NCI-H226 (cell line): ENCODE results near the gene PSORS1C1.
"Not testable (repeated sequence)": the region's sequence is repeated elsewhere in the genome, so short reads cannot be mapped to it uniquely, and the experiment has no call there.

ENCODE experiments used
- DNase-seq: peaks from one replicate; pipeline ENCODE4 v3.0.0-alpha.2; 2015

Gene PSORS1C1, protein sequence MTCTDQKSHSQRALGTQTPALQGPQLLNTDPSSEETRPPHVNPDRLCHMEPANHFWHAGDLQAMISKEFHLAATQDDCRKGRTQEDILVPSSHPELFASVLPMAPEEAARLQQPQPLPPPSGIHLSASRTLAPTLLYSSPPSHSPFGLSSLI

DNA sequence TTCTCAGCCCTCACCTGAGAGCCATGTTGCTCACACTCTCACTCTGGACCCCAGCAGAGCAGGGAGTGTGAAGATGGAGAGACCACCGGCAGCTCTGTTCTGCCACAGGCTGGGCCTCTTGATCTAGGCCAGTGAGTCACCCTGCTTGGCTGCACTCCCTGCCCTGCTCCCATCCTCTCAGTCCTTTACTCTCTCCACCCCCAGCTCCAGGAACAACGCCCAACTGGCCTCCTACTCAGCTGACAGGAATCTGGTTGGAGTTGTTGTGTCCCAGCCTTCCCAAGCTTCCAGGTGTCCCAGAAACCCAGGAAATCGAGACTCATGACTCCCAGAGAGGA, at the start of gene PSORS1C1:
Gene PSORS1C1 (plus strand): TSS at position 260 of the 338 bp plus-strand sequence. CDS start 14,833 bp downstream, outside the sequence.
- DNase-seq = peak; percentile 95

DNA sequence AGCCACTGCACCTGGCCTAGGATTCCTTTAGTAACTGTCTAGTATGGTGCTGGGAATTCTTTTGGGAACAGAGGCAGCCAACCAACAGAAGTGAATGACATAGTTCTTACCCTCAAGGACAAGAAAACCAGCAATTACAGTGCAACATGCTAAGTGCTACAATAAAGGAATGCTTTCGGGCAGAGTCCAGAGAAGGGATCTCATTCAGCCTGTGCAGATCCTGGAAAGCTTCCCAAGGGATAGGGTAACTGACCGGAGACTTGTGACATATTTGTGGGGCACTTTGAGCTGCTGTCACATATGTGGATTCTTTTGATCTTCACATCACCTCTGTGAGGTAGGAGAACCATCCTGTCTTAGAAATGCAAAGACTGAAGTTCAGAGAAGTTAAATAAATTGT, 49.0 kb upstream of the PSORS1C1 start:
- DNase-seq = no peak

DNA sequence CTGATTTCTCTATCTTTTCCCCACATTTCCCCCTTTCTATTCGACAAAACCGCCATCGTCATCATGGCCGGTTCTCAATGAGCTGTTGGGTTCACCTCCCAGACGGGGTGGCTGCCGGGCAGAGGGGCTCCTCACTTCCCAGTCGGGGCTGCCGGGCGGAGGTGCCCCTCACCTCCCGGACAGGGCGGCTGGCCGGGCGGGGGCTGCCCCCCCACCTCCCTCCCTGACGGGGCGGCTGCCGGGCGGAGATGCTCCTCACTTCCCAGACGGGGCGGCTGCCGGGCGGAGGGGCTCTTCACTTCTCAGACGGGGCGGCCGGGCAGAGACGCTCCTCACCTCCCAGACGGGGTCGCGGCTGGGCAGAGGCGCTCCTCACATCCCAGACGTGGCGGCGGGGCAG, 47.6 kb upstream of the PSORS1C1 start:
- not testable (repeated sequence) for DNase-seq

DNA sequence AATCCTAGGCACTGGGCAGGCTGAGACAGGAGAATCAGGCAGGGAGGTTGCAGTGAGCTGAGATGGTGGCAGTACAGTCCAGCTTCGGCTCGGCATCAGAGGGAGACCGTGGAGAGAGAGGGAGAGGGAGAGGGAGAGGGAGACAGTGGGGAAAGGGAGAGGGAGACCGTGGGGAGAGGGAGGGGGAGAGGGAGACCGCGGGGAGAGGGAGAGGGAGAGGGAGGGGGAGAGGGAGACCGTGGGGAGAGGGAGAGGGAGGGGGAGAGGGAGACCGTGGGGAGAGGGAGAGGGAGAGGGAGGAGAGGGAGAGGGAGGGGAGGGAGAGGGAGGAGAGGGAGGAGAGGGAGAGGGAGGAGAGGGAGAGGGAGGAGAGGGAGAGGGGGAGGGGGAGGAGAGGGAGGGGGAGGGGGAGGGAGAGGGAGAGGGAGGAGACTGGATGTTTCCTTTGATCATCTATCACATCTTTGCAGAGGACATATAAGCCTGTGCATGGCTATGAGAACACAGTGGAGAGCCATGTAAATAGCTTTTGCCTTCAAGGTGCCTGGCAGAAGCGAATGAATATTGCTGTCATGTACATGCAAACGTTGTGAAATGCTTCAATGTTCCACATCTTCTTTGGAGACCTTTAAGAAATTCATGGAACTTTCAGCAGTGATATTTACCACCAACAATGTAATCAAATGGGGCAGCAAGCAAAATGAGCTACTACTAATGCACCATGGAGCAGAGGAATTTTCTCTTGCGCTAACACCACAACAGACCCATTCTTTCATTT, 46.5 kb upstream of the PSORS1C1 start:
- not testable (repeated sequence) for DNase-seq

DNA sequence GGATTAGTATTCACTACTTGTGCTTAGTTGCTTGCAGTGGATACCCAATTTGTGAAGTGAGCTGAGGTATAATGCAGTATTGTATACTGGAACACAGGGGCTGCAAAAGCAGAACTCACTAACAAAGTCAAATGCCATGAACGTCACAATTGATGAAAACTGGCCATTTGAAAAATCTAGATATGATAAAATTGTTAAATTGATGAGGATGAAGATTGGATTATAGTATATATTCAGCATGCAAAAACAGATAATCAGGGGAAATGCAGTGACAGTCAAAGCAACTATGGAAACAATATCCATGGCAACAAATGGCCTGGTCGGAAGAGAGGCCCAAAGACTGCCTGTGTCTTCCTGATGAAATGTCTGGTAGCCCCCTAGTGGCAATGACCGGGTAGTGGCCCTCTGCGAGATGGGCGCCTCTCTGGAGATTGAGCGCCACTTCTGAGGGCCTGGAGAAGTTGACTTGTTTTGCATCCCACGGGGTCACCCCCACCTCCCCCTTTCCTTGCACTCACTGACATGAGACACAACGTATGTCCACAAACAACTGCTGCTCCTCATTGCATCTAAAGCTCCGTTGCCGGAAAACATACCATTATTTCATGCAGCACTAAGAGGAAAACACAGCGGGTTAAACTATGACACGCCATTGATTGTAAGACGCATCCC, 45.8 kb upstream of the PSORS1C1 start:
- peak; percentile 61 for DNase-seq

DNA sequence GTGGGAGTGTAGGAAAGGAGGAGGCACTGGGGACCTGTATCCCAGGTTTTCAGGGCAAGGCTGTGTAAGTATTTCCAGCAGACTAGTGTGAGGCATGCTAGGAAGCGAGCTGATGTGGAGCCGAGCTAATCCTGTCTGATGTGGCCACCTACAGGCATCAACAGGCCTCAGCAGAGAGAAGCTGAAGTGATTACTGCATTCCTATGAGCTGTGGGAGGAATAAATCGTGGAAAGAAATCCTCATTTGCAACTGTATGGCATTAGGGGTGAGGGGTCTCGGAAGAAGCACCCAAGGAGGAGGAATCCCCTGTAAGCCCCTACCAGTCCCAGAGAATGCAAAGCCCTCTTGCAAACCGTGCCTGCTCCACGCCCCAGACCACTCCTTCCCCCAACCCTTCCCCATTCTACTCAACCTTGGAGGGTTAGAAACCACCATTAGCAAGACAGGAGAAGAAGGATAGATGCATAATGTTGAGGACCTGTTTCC, 43.8 kb upstream of the PSORS1C1 start:
- peak; percentile 74 for DNase-seq

DNA sequence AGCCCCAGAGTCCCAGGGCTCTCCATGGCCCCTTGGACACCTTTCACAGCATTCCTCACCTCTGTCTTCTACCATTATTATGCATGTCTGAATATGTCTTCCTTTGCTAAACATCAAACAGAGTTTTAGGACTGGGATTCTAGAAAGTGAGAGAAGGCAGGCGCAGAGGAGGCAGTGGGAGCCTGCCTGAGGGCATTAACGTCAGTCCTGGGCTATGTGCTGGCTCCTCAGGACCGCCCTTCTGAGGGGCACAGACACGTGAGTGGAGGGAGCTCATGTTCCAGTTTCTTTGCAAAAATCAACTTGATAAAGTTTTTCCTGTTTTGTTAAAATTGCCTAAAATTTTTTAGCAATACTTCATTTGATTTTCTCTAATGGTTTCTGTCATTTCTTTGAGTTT, 40.2 kb upstream of the PSORS1C1 start:
- DNase-seq = no peak

DNA sequence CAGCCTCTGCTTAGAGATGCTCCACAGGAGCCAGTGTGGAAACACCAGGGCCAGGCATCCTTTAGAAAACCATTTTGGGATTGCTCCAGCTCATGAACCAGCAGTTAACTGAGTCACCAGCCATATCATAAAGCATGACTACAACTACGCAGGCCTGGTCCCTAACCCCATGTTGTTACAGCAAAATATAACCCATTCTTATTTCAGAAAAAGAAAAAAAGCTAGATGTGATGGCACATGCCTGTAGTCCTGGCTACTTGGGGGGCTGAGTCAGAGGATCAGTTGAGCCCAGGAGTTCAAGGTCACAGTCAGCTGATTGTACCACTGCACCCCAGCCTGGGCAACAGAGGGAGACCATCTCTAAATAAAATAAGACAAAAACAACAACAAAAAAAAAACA, 39.1 kb upstream of the PSORS1C1 start:
- DNase-seq = peak; percentile 41

DNA sequence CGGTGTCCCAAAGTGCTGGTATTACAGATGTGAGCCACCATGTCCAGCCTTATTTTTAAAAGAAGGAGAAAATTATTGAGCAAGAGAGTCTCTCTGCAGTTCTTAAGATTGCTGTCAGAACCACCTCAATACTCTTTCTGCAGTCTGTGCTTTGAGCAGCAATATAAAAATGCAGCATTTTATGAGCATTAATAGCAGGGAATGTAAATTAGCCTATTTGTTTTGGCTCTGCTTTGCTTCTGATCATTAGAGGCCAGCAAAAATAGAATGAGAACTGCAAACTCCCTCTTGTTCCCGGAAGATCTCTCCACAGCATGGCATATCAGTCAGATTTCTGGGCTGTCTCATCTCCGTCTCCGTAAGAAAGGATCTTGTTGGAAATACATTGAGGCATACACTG, 38.0 kb upstream of the PSORS1C1 start:
- DNase-seq = no peak

DNA sequence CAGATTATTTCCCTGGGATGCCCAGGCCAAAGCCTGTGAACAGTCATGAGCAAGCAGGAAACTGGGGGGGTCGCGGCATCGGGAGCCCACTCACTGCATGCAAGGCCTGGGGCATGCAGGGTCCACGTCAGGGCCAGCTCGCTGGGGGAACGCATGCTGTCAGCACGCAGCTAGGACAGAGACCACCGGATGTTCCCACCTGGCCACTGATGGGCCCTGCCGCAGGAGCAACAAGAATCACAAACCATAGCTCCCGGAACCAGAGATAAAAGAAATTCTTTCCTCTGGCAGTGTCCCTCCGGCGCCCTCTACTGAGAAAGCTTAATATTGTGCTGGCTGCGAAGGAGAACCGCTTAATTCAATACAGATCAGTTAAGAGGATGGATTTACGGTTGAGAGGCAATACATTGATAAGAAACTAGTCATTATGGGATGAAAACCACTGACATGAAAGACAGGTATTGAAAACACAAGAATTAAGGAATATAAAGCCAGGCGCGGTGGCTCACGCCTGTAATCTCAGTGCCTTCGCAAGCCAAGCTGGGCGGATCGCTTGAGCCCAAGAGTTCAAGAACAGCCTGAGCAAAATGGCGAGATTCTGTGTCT, 34.8 kb upstream of the PSORS1C1 start:
- DNase-seq = peak; percentile 41

DNA sequence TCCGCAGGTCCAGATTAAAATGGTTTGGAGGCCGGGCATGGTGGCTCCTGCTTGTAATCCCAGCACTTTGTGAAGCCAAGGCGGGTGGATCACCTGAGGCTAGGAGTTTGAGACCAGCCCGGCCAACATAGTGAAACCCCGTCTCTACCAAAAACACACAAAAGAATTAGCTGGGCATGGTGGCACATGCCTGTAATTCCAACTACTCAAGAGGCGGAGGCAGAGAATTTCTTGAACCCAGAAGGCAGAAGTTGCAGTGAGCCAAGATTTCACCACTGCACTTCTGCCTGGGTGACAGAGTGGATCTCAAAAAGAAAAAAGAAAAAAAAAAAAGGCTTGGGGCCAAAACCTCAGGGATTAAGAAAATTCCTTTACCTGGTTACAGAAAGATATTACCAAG, 32.7 kb upstream of the PSORS1C1 start:
- no peak for DNase-seq

DNA sequence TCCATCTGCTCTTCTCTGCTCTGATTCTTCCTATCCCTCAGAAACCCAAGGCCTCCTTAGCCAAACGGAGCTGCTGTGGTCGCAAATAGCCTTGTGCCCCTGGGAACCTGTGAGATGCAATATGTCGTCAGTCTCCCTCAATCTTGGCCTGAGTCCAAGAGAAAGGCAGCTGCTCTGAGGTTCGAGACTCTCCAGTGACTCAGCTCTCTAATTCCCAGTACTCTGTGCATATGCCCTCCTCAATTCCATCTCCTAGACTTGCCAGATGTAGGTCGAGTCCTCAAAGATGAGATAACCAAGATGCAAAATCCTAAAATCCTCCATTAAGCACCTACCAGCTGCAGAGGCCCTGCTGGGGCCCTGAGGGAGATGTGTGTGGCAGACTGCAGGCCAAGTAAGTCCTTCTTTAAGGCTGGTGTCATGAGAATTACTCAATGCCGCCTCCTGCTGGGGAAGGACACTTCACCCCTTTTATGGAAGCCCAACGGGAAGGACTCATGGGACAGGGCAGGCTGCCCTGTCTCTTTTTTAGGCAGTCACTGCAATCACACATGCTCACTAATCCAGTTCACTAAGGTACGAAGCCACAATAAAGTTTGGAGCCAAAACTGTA, 30.8 kb upstream of the PSORS1C1 start:
- DNase-seq = peak; percentile 52

DNA sequence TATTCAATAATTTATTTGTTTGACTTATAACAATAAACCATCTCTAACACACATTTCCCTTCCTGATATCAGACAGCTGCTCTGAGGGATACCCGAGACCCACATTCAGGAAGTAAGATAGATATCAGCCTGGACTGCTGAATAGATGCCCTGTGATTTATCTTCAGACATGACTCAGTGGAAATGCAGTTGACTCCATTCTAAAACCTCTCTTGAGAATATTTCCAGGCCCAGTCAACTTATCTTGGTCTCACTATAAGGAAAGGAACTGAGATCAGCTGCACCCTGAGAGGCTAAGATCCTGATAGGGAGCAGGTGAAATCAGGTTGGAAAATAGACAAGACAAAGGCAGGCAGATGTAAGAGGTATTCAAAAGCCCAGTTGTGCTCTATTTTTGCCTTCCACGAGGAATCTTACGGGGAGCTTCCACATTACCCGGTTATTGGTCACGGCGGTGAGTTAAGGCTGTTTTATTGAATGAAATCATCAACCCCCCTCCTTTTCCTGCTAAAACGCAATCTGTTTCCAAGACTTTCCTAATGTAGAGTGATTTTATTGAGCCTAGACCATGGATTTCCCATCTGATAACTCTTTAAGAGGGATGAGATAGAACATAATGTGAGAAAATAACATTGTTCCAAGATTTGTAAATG, 27.7 kb upstream of the PSORS1C1 start:
- peak; percentile 88 for DNase-seq

DNA sequence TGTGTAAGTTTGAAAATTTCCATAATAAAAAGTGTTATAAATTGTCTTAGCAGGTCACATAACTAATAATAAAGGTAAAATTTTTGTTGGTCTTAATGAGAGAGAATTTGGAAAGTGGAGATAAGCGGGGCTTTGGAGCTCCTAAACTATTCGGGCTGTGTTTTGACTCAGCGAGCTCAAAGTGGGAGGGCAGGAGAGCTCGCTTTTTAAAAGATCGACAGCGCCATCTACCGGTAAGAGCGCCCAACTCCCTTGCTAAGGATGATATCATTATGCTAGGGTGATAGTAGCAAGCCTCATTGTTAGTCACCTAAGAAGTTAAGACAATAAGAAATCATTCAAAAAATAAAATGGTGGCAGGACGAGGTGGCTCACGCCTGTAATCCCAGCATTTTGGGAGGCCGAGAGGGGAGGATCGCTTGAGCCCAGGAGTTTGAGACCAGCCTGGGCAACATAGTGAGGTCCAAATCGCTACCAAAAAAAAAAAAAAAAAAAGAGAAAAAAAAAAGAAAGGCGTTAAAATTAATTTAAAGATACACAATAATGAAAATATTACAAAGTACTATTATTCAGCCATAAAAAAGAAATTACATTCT, 27.0 kb upstream of the PSORS1C1 start:
- DNase-seq = peak; percentile 78

DNA sequence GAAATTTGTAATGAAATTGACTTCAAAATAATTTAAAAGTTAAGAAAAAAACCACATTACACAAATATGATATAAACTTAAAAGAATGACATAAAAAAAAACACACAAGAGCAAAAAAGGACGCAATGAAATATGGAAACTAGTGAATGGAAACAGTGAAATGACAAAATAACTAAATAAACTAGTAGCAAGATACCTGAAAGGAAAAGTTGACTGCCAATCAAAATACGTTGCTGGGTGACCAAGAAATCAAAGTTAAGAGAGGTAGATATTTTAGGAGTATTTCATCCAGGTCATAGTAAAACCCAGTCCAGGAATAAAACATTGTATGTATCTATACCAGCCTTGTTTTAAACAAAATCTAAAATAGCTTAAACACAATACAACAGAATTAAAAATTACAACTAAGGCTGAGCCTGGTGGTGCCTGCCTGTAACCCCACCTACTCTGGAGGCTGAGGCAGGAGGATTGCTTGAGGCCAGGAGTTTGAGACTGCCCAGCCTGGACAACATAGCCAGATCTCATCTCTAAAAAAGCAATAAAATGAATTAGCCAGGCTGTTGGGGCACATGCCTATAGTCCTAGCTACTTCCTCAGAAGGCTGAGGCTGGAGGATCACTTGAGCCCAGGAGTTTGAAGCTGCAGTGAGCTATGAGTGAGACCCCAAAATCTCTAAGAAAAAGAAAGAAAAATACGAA, 24.2 kb upstream of the PSORS1C1 start:
- no peak for DNase-seq

DNA sequence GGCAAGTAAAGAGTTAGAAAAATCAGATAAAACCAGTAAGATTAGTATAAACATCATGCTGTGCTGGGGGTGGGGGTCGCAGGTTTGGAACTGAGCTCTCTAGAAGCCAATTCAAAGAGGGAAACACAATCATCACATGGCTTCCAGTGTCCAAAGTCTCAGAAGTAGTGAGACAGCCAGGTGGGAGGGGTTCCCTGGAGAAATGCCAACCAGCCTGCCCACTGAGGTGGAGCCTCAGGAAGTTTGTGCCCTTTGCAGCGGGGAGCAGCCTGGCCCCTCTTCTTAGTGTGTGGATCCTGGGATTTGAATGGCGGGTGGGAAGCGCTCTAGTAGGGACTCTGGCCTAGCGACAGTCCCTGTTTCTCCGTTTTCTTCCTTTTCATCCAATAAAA, 23.6 kb upstream of the PSORS1C1 start:
- DNase-seq = no peak

DNA sequence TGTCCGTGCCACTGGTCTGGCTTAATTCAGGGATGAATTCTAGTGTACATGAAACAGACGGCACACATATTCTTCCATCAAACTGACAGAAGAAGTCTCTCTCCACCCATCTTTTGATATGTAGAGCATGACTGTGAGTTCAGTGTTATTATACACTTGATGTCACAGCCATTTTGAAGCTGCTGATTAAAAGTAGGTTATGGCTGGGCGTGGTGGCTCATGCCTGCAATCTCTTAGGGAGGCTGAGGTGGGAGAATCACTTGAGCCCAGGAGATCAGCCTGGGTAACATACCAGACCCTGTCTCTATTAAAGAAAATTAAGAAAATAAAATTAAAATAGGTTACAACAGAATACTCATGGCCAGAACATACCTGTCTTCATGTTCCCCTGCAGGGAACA, 22.9 kb upstream of the PSORS1C1 start:
- DNase-seq = no peak

DNA sequence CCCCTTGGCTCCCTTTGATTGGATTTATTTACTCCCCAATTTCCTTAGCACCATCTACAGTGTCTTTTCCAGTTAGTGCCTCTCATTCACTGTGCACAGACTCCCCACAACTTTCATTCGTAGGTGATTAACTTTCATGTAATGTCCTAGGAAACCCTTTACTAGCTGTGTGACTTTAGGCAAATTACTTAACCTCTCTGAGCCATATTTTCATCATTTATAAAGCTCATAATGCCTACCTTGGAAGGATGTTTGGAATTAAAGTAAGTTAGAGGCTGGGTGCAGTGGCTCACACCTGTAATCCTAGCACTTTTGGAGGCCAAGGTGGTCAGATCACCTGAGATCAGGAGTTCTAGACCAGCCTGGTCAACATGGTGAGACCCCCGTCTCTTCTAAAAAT, 22.4 kb upstream of the PSORS1C1 start:
- no peak for DNase-seq

DNA sequence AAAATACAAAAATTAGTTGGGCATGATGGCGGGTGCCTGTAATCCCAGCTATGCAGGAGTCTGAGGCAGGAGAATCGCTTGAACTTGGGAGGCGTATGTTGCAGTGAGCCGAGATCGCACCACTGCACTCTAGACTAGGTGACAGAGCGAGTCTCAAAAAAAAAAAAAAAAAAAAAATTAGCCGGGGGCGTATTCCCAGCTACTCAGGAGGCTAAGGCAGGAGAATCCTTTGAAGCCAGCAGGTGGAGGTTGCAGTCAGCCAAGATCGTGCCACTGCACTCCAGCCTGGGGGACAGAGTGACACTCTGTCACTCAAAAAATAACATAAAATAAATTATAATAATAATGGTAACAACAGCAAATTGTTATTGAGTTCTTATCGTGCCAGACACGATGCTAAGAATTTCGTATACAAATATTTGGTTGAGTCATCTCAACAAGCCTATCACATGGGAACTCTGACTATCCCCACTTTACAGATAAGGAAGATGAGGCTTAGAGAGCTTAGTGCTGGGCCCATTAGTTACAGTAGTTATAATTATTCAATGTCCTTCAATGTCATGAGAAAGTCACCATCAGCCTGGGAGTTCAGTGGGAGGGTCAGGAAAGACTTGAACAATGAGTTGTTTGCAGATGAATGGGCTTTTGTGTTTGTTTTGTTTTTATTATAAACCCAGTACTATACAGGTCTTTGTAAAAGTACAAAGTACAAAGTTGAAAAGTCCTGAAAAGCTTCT, 21.7 kb upstream of the PSORS1C1 start:
- DNase-seq = no peak

DNA sequence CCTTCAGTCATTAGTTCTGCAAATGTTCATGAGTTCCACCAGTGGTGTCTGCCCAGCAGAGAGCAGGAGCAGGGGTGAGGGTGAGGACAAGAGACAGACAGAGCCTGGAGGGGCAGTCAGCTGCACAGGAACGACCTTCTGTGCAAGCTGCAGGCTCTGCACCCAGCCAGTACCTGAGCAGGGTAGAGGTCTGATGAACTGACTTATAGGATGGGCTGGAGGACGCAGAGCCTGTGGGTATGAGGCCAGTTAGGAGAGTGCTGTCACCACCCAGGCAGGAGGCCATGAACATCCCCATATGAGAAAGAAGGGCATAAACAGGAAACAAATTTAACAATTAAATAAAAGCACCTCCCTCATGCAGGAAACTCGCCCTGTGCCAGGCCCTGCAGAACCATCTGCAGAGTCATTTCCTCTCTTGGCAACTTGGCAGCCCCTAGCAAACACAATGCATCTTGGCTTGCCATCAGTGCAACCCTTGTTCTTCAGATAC, 20.2 kb upstream of the PSORS1C1 start:
- peak; percentile 68 for DNase-seq

DNA sequence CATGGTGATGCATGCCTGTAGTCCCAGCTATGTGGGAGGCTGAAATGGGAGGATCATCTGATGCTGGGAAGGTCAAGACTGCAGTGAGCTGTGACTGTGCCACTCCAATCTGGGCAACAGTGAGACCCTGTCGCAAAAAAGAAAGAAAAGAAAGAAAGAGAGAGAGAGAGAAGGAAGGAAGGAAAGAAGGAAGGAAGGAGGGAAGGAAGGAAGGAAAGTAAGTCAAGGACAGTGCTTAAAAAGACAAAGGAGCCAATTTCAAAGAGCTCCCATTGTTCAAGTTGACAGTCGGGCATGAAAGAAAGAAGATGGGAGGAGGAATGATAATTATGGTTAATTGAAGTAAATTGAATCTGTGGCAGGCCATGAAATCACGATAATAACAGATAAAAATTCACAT, 18.4 kb upstream of the PSORS1C1 start:
- no peak for DNase-seq
